ENCODE data around the gene EFNA1. TPM values are rescaled to one million over a fixed set of nuclear protein-coding genes. Genes with fewer than 3 reads are reported as not detected.

EFNA1 gene
- polyA plus RNA-seq, 1 donor from 2014 or later, result 0.50 TPM

- peaks cover 33% of the 10 kb centered on the region for H4K20me1 ChIP-seq (ENCODE audit: insufficient read depth)
- peak overlapping the region; percentile 82 for H3K4me2 ChIP-seq (ENCODE audit: low read length)
- no peaks in the 10 kb centered on the region for H3K27me3 ChIP-seq (ENCODE audit: insufficient read depth, low read depth, low read length)
- peak overlapping the region; percentile 96 for H3K27ac ChIP-seq (ENCODE audit: low read length)
- H3K4me3 ChIP-seq (ENCODE audit: low read length), result peak overlapping the region; percentile 99
- H3K9me2 ChIP-seq (ENCODE audit: insufficient read depth, low read length), result no peaks in the 10 kb centered on the region
- H3K9ac ChIP-seq (ENCODE audit: low read length), result peak overlapping the region; percentile 99
- H3K79me2 ChIP-seq (replicated peaks; ENCODE audit: insufficient read depth, low read length), result peaks cover 27% of the 10 kb centered on the region
- H3K9me3 ChIP-seq (ENCODE audit: low read length), result no peaks in the 10 kb centered on the region
- no peaks in the 10 kb centered on the region for H3K36me3 ChIP-seq (ENCODE audit: insufficient read depth, low read length)
- H2AFZ ChIP-seq (ENCODE audit: low read depth, low read length), result peak overlapping the region; percentile 45
- peak; percentile 17 for TF ChIP-seq RAD21 (conservative IDR thresholded peaks at IDR 0.05)
- no peak for TF ChIP-seq CTCF (IDR thresholded peaks at IDR 0.05; ENCODE audit: poor library complexity, severe bottlenecking)
- peak; percentile 50 for TF ChIP-seq EP300 (conservative IDR thresholded peaks at IDR 0.05; ENCODE audit: poor library complexity, severe bottlenecking)
- peak; percentile 86 for TF ChIP-seq REST (IDR thresholded peaks at IDR 0.05; ENCODE audit: borderline replicate concordance)
- peak; percentile 80 for TF ChIP-seq TAF1 (IDR thresholded peaks at IDR 0.05; ENCODE audit: low read depth)
- peak; percentile 77 for TF ChIP-seq MXI1 (conservative IDR thresholded peaks at IDR 0.05; ENCODE audit: poor library complexity, severe bottlenecking)
- no peak for TF ChIP-seq SMC3 (conservative IDR thresholded peaks at IDR 0.05; ENCODE audit: poor library complexity)
- no peak for TF ChIP-seq EZH2 (IDR thresholded peaks at IDR 0.05; ENCODE audit: borderline replicate concordance, insufficient read depth, low read length, poor library complexity, severe bottlenecking)
- TF ChIP-seq POLR2AphosphoS5 (IDR thresholded peaks at IDR 0.05), result peak; percentile 93
- peaks cover 7% of the 10 kb centered on the region for H3F3A ChIP-seq (ENCODE audit: insufficient read depth, low read length, poor library complexity, severe bottlenecking)
These were observed 47.1 kb upstream of the EFNA1 start for GRCh38 chr1:155080312-155081228.

DNA sequence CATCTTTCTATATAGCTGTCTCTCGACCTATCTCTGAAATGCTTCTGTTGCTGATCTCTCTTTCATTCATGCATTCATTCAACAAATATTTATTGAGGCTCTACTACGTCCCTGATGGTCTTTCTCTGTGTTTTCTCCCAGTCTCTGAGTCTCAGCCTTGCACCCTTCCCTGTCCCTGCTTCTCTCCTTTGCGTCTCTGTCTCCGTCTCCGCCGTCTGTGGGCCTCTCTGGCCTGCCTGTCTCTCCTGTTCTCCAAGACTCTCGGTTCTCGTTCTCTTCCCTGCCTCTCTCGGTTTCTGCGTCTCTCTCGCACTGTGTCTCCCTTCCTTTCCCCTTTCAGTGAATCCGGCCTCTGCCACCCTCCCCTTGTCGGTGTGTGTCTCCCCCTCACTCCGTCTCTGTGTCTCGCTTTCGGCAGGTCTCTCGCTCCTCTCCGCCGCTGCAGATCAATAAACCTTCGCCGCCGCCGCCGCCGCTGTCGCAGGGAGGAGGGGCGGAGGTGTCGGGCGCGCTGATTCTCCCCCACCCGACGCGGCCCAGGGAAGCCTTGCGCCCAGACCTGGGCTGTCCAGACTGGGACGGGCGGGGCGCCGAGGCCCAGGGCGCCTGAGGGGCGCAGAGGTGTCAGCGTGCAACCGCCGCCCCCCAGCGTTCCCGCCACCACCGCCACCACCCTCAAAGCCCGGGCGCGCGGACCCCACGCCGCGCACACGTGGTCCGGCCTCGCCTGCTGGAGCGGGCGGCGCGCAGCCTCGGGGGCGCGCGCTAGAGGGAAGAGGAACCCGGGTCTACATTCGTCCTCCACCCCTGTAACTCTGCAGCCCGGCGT is 46.0 kb upstream of the EFNA1 start:
- H3F3A ChIP-seq (ENCODE audit: insufficient read depth, low read length, poor library complexity, severe bottlenecking), result peaks cover 7% of the 10 kb centered on the region

More for the DNA sequence above, 46.0 kb upstream of the EFNA1 start:
- peak overlapping the region; percentile 96 for H3K27ac ChIP-seq (ENCODE audit: low read length)
- H3K9ac ChIP-seq (ENCODE audit: low read length), result peak overlapping the region; percentile 99
- H3K27me3 ChIP-seq (ENCODE audit: insufficient read depth, low read depth, low read length), result no peaks in the 10 kb centered on the region
- H3K4me3 ChIP-seq (ENCODE audit: low read length), result peak overlapping the region; percentile 99
- TF ChIP-seq POLR2AphosphoS5 (IDR thresholded peaks at IDR 0.05) (peak; percentile 34), REST (IDR thresholded peaks at IDR 0.05; ENCODE audit: borderline replicate concordance) (no peak), MXI1 (conservative IDR thresholded peaks at IDR 0.05; ENCODE audit: poor library complexity, severe bottlenecking) (peak; percentile 68)
- peaks cover 27% of the 10 kb centered on the region for H3K79me2 ChIP-seq (replicated peaks; ENCODE audit: insufficient read depth, low read length)
- peaks cover 33% of the 10 kb centered on the region for H4K20me1 ChIP-seq (ENCODE audit: insufficient read depth)
- no peaks in the 10 kb centered on the region for H3K36me3 ChIP-seq (ENCODE audit: insufficient read depth, low read length)
- no peaks in the 10 kb centered on the region for H3K9me2 ChIP-seq (ENCODE audit: insufficient read depth, low read length)
- no peak overlapping the region for H2AFZ ChIP-seq (ENCODE audit: low read depth, low read length)
- no peaks in the 10 kb centered on the region for H3K9me3 ChIP-seq (ENCODE audit: low read length)
- H3K4me2 ChIP-seq (ENCODE audit: low read length), result peak overlapping the region; percentile 82

All from neural cell (in vitro differentiated cells).